Liver (tissue), 3 donors: ENCODE results near the gene STK11IP.

Experiments
- CTCF ChIP-seq: fragments of 150-350 bp; IDR thresholded peaks from 2 replicates; pipeline ENCODE4 v1.5.1; 2017; ENCODE audit warnings: improper control_type of control experiment, low read depth, low read length; ENCODE audit not compliant: missing input control
- EGR1 ChIP-seq, 2 donors: IDR thresholded peaks; 2 replicates each; pipeline ENCODE4 v1.6.1; 2016 to 2018; ENCODE audit warnings: antibody characterized with exemption in 2 of 2, low read depth in 2 of 2
- GABPA ChIP-seq, 2 donors: IDR thresholded peaks in 1 of 2; conservative IDR thresholded peaks in 1 of 2; 2 replicates each; pipeline ENCODE4 v1.6.1; 2016; ENCODE audit warnings: antibody characterized with exemption in 2 of 2, mild to moderate bottlenecking in 1 of 2, moderate library complexity in 1 of 2
- HNF4G ChIP-seq: IDR thresholded peaks from 2 replicates; pipeline ENCODE4 v1.6.1; 2016; ENCODE audit warnings: antibody characterized with exemption
- JUND ChIP-seq, 2 donors: IDR thresholded peaks; 2 replicates each; pipeline ENCODE4 v1.6.1; 2016; ENCODE audit warnings: antibody characterized with exemption in 2 of 2
- MAX ChIP-seq: IDR thresholded peaks from 2 replicates; pipeline ENCODE4 v1.6.1; 2016; ENCODE audit warnings: antibody characterized with exemption
- NR2F2 ChIP-seq: IDR thresholded peaks from 2 replicates; pipeline ENCODE4 v1.6.1; 2016; ENCODE audit warnings: antibody characterized with exemption
- RAD21 ChIP-seq, 2 donors: IDR thresholded peaks; 2 replicates each; pipeline ENCODE4 v1.6.1; 2016; ENCODE audit warnings: antibody characterized with exemption in 2 of 2, mild to moderate bottlenecking in 2 of 2
- YY1 ChIP-seq: IDR thresholded peaks from 2 replicates; pipeline ENCODE4 v1.6.1; 2016; ENCODE audit warnings: antibody characterized with exemption, mild to moderate bottlenecking
- ZBTB33 ChIP-seq: IDR thresholded peaks from 2 replicates; pipeline ENCODE4 v1.6.1; 2016; ENCODE audit warnings: antibody characterized with exemption
- donor health status: healthy.
- donor health status: healthy.

GRCh38 chr2:219612577-219613286 lies 15.1 kb downstream of the STK11IP start:
- no peak for TF ChIP-seq RAD21 (IDR thresholded peaks at IDR 0.05)
- TF ChIP-seq HNF4G, result no peak
- TF ChIP-seq MAX, result no peak
- TF ChIP-seq CTCF, result no peak
- no peak for TF ChIP-seq YY1
- TF ChIP-seq JUND (IDR thresholded peaks at IDR 0.05), result no peak
- no peak for TF ChIP-seq ZBTB33
- no peak for TF ChIP-seq NR2F2
- no peak for TF ChIP-seq GABPA (IDR thresholded peaks at IDR 0.05 in 1 of 2, conservative IDR thresholded peaks at IDR 0.05 in 1 of 2)
- no peak for TF ChIP-seq EGR1 (IDR thresholded peaks at IDR 0.05; ENCODE audit: low read depth in 2 of 2)
